OCI-M2 (cell line): ENCODE measurements around the gene LRIG2.
"Not testable (repeated sequence)": the region's sequence is repeated elsewhere in the genome, so short reads cannot be mapped to it uniquely, and the experiment has no call there.

ENCODE experiments used
- DNase-seq: peaks from one replicate; lab custom pipeline; 2025; ENCODE audit not compliant: unreplicated experiment; lab: John Stamatoyannopoulos, UW

Gene LRIG2

DNA sequence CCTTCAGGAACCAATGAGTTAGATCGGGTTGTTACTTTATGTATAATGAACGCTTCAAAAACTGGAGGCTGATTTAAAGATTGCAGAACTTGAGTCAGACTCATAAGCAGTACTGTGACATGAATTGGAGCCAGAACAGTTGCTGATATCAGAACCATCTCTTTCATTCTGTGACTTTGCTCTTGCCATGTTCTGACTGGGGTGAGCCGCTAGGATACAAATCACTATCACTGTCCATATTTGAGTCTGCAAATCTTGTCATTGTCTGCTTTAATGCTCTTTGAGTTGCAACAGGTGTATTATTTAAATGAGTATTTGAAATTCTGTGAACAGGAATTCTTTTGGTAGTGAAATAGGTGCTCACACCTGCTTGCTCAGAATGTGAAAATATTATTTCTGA, 52.5 kb downstream of the LRIG2 start:
- no peak for DNase-seq

DNA sequence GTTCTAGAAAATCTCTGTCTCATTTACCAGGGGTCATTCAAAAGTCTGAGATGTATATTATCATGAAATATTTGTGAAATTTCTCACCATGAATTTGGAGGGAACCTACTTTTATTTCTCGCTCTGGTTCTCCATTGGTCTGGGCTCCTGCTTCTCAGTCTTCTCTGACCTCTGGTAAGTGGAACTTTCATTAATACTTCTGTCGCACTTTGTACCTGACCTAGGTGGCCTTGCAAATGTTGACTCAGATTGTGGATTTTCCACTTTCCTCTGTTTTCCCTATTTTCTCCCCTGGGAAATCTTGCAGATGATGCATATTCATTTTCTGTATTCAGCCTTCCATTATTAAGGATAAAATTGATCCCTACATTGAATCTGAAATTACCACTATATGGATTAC, 53.2 kb downstream of the LRIG2 start:
- DNase-seq = no peak

DNA sequence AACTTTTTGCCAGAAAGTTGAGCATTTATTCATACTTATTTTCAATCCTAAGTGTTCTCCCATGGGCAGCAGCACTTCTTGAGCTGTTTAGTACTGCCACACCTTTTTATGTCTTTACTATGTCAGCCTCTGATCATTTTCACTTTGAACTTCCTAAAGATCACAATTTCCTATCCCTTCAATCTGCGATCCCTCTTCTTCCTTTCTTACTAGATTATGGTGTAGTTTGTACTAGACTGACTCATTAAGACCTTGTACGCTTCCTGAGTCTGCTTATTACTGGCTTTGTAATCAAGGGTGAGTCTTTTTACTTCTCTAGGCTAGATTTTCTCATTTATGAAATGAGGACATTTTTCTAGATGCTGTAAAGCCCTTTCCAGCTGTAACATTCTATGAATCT, 55.1 kb downstream of the LRIG2 start:
- no peak for DNase-seq

DNA sequence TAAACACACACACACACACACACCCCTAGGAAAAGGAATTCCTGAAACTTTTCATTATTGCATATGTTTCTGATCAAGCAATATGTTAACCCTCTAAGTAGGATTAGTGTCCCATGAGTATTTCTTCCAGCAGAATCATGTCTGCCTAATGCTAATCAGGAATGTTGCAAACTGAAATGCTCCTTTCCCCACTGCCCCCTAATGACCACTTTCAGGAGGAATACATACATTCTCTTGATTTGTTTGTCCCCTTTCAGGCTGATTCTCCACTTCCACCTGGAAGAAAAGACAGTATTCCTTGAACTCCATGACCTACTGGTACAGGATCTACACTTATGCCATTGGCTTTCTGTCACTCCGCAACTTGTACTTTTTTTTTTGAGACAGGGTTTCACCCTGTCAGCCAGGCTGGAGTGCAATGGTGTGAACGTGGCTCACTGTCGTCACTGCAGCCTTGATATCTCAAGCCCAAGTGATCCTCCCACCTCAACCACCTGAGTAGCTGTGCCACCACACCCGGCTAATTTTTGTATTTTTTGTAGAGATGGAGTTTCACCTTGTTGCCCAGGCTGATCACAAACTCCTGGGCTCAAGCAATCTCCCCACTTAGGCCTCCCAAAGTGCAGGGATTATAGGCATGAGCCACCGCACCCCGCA, 56.7 kb downstream of the LRIG2 start:
- no peak for DNase-seq

DNA sequence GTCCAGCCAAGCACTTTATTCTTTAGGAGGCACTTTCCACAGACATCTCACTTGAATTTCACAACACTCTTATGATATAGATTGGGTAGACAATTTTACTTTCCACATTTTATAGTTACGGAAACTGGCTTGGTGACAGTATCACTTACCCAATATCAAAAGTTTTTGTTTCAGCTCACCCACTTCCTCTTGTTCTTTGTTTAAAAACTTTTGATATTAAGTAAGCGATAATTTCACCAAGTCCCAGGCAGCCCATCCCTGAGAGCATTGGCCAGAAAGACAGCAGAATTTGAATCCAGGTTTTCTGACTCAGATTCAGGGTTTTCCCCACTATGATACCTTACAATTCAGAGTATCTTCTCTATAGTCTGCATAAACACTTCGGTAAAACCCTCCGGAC, 60.0 kb downstream of the LRIG2 start:
- DNase-seq = no peak

DNA sequence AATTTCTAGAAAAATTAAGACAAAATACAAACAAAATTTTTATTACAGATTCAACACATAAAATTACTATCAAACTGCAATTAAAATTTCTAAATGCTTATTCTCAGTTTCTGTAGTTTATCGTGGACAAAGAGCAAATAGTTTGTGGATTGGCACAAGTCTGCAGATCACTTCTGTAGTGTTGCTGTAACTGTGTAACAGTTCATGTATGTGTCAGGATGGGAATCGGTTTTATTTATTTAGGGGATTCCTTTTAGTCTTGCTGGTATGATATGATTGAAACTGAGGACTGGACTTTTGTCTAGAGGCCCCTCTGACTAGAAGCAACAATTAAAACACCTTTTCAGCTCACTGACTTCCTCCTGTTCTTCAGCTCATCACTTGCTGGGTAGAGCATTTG, 60.8 kb downstream of the LRIG2 start:
- DNase-seq = no peak

DNA sequence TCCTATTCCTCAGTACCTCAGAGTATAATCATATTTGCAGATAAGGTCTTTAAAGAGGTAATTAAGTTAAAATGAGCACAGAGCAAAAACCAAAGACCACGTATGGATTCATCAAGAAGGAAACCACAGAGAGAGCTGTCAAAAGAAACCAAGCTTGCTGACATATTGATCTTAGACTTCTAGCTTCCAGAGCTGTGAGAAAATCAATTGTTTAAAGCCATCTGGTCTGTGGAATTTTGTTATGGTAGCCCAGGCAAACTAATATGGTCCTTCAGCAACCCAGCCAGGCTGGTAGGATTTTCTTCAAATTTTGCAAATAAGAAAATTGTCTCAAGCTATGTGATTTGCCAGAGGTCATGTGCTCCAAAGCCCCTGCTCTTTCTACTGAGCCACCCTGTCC, 62.5 kb downstream of the LRIG2 start:
- no peak for DNase-seq

DNA sequence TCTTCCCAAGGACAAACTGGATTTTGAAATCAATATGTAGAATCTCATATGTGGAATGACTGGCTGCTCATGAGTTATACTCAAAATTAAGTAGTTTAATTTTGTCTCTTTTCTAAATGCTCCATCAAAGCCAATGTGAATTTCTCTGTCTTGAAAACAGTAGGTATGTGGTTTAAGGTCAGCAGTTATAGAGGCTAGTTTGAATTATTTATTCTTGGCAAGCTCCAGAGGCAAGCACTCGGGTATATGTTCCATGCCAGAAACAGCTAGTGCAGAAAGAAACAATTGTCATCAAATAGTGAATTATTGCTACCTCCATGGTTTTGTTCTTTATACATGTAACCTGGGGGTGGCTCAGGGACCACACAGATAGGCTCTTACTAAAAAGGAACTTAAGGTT, 63.5 kb downstream of the LRIG2 start:
- no peak for DNase-seq

DNA sequence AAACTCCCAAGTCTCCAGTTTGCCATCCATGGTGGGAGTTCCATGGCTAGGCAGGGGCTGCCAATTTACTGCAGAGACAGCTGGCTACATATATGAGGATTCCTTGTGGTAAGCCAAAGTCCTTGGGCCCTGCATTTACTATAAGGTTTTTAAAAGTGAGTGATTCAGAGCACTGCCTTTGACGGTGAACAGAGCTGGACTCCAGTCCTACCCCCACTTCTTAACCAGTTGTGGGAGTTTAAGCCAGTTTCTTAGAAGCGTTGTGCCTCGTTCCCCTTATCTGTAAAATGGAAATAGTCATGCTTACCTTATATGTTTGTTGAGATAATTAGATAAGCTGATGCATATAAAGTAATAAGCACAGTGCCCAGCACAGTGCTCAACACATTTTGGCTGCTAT, 64.6 kb downstream of the LRIG2 start:
- DNase-seq = no peak

DNA sequence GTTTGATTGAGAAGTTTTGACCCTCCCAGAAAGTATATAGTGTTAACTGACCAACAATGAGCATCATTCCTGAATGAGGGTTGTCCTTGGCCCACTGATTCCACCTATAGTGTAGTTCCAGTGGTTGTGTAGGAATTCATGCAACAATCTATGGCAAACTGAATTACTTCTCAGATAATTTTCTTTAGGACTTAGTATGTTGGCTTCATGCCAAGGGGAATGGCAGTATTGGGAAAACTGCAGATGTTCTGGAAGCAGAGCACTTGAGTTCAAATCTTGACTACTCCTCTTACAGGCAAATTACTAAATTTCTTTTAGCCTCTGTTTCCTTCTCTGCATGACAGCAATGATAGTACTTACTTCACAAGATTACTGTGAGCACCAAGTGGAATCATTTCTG, 65.8 kb downstream of the LRIG2 start:
- DNase-seq = no peak

DNA sequence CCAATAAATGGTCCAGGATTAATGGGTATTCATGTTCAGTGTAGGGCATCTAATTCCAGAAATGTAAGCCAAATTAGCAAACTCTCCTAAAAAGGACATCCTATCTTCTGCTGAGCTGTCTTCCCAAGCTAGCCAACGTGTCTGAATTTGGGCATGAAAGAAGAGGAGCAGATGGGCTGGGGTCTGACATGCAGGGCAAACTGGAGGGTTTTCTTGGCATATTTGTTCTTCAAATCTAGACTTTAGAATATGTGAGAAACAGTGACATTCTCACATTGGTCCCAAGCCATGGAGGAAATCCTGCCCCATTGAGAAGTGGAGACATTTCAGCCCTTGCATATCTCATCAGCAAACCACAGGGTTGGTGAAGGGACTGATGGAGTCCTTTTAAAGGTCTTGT, 67.2 kb downstream of the LRIG2 start:
- no peak for DNase-seq

DNA sequence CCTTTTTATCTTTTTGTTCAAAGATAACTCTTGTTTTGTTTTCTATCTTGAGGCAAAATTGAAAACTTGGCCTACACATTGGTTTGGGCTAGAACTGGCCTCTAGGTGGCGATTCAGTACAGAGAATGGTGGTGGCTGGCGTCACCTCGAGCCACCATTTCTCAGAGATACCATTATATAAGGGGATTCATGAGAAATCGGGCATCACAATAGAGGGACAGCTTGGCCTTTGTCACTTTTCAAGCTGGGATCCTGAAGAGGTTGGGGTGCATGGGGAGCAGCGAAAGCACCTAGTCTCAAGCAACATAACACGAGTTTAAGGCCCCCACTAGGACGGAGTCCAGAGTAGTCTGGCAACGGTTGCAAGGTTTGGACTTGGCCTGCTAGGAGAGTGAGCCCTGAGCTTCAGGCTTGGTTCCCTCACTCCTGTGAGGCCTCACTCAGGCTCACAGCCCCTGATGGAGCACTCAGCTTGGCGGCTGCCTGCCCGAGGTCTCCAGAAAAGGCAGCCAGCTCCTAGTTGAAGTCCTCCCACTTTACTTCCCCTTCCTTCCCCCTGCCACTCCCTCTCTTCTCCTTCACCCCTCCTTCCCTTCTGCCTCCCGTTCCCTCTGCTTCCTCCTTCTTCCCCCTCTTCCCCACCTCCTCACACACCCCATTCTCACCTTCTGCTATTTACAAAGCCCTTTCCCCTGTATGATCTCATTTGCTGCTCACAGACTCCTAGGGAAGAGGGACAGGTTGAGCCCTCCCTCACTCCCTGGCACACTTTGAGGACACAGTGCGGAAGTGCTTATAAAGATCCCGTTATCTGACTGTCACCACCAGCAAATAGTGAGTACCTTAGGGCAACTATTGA, 67.8 kb downstream of the LRIG2 start:
- DNase-seq = peak; percentile 23

DNA sequence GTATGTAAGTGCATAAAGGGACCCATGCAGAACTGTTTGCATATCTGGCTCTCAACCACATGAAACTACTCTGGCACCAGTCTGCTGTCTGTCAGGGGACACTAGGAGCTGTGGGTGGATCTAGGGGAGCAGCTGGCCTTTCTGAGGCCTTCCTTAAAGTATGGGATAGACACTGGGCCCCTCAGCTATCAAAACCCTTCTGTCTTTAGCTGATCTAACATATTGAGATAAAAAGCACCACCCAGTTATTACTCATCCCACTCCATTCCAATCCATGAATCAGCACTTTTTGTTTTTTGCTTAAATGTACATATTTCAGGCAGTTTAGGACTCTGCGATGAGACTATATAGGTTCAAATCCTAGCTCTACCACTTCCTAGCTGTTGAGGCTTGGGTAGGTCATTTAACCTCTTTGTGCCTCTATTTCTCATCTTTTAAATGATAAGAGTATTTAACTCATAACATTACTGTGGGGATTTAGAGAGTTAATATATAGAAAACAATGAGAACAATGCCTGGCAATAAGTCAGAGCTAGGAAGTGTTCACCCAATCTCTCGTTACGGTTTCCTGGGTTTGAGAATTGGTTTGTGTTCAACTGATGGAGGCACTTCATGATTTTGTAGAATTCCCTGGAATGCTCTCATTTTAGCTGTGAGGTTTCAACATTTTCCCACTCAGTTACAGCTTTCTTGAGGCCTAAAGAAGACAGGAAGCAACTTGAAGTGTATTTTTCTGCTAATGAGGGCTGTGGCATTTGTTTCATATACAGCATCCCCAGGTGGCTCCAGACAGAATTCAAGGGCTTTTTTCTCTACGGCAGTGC, 68.9 kb downstream of the LRIG2 start:
- DNase-seq = no peak

DNA sequence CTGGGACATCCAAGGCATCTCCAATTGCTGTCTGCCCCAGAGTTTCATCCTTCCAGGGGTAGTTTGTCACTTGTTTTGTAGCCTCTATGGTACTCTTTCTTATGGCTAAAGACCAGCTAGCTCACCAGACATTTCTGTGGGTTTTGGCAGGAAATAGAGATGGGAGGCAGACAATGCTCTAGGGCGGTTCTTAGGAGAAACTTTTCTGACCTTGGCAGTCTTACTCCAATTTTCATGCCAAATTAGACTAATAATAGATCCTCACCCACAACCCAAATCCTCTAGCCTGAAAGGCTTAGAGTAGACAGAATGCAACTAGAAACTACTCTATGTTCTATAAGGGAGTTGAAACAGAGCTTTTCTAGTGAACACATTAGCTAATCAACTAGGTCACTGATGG, 69.8 kb downstream of the LRIG2 start:
- DNase-seq = no peak

DNA sequence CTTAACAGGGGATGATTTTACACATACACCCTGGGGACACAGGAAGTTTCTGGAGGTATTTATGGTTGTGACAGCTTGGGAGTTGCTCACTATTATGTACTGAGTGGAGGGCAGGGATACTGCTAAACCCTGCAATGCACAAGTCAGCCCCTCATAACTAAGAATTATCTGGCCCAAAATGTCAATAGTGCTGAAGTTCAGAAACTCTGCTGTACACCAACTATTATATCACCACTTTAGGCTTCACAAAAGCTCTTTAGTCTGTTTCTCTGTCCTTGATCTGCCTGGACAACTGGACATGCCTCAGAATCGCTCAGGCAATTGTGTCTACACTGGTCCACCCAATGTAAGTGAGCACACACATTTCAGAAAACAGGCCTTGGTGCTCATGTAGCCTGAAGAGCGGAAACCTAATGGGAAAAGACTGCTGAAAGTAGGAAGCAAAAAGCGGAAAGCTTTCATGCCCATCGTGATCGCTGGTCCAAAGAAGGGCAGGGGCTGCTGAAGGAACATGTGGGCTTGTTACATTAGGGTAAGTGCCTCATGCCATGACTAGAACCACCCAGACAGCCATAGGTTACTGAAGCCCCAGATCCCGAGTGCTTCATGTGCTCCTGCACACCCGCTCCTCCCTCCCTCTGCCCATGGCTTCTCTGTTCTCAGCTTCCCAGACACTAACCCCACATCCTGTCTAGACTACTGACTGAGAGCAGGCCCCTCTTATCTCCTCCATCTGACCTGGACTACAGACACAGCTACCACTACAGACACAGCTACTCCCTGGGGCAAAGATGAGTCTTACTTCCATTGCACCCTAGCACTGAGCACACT, 73.5 kb downstream of the LRIG2 start:
- no peak for DNase-seq

DNA sequence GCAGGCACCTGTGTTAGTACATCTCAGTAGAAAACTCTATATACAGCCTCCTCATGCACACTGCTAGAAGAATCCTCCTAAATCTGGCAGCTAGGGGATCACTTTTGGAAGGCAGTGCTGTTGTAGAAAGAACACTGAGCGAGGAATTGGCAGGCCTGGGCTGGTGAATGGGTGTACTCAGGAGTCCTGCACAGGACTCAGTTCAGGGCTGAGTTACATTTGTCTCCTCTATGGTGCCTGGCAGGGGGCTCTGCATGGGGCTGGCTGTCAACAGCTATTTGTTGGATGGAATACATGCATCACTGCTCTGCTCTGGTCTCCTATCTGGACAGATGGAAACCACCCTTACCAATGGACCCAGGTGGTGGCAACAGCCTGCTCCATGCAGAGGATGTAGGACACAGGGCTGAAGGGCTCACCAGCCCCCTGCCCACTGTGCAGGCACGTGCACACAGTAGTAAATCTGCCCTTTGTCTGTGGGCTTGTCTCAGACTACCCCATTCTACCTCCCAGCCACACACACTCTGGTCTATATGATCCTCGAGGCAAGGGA, 74.2 kb downstream of the LRIG2 start:
- DNase-seq = no peak

DNA sequence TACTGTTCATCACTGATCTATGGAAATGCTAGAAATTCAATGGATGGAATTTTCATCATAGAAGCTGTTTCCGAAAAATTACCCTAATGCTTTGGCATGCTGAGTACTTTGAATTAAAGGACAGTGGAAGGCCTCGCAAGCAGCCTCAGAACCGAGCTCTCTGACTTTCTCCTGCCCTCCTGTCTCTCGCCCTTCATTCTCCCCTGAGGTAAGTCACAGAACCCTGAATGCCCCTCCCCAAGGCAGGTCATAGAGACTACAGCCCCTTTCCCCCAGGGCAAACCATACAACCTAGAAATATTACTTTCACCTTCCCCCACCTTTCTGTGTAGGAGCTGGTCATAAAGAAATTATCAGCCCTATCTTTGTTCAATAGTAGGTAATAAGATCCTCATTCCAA, 74.8 kb downstream of the LRIG2 start:
- DNase-seq = no peak

DNA sequence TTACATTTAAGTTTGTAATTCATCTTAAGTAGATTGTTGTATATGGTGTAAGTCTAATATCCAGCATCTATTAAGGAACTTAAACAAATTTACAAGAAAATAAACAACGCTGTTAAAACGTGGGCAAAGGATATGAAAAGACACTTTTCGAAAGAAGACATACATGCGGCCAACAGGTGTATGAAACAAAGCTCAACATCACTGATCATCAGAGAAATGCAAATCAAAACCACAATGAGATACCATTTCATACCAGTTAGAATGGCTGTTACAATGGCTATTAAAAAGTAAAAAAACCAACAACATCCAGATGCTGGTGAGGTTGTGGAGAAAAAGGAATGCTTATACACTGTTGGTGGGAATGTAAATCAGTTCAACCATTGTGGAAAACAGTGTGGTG, 77.5 kb downstream of the LRIG2 start:
- DNase-seq = not testable (repeated sequence)

DNA sequence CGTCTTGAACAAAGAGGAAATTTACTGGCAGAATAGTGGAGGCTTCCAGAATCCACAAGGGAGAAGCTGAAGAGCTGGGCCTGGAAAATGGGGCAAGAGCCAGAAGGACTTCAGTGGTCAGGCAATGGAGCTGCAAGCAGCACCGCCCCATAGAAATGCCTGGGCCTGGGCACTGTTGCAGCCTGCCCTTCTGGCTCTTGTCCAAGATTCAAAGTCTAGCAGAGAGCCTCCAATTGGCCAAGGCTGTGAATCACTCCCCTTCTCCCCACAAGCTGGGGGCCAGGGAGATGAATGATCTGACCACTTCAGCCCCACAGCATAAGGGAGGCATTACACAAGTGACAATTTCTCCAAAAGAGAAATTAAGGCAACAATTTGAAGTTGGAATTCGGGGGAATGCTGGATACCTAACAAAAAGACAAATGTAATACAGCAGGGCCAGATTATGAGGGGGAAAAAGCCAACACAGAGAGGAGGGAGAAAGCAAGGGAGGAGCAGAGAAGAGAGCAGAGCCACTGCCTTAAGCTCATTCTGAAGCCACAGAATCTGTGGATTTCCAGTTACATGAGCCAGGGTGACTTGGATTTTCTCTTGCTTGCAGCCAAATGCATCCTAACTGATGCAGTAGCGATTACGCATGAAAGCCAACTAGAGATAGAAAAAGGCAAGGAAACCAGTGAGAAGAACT, 80.3 kb downstream of the LRIG2 start:
- DNase-seq = no peak

DNA sequence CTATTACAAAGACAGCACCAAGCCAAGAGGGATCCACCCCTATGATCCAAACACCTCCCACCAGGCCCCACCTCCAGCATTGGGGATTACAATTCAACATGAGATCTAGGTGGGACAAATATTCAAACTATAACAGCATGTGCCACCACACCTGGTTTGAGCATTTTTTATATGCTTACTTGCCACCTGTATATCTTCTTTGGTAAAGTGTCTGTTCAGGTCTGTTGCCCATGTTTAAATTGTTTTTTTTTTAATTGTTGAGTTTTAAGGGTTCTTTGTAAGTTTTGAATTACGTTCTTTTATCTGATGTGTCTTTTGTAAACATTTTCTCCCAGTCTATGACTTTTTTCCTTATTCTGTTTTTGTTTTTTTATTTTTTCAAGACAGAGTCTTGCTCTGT, 83.4 kb downstream of the LRIG2 start:
- DNase-seq = no peak
